DMS114 treated with DMSO at 0.1 percent for 48 hours (cell line): ENCODE data around the gene MRAS.

ENCODE experiments used
- DNase-seq: peaks from one replicate; lab custom pipeline; 2025; ENCODE audit not compliant: unreplicated experiment; lab: John Stamatoyannopoulos, UW

The MRAS gene

DNA sequence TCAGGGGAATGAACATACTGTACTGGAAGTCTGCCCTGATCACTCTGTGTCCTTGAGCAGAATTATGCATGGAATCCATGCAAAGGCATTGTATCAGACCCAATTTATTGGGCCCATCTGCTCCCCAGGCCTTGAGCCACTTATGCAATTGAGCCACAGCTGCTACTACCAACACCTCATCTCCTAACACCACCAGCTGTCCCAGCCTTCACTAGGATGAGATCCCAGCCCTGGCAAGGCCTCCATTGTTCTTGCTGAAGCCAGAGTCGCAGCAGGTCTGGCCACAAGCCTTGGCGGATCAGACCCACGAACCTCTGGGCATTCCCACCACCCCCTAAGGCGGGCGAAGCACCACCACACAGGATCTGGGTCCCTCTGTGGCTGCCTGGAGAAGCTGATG is 9.6 kb upstream of the MRAS start:
- no peak for DNase-seq

- DNase-seq, result no peak
Measured at GRCh38 chr3:138340511-138340910, 7.9 kb upstream of the MRAS start.

DNA sequence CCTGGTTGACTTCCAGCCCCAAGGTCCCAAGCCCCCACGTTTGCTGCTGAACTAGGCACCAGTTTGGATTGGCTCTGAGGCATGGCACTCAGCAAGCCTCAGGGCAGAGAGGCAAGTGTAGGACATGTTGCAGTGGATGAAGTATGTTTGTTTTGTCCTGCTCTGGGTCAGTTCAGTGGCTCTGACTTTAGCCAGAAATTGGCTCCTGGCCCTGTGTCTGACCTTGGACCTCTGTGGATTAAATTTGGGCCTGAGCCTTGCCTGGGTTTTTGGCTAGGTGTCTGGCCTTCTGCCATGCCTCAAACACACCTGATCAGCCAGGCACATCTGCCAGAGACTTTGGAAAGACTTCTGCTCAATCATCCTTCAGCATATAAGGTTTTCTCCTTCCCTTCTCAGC is 3.6 kb upstream of the MRAS start:
- no peak for DNase-seq

DNA sequence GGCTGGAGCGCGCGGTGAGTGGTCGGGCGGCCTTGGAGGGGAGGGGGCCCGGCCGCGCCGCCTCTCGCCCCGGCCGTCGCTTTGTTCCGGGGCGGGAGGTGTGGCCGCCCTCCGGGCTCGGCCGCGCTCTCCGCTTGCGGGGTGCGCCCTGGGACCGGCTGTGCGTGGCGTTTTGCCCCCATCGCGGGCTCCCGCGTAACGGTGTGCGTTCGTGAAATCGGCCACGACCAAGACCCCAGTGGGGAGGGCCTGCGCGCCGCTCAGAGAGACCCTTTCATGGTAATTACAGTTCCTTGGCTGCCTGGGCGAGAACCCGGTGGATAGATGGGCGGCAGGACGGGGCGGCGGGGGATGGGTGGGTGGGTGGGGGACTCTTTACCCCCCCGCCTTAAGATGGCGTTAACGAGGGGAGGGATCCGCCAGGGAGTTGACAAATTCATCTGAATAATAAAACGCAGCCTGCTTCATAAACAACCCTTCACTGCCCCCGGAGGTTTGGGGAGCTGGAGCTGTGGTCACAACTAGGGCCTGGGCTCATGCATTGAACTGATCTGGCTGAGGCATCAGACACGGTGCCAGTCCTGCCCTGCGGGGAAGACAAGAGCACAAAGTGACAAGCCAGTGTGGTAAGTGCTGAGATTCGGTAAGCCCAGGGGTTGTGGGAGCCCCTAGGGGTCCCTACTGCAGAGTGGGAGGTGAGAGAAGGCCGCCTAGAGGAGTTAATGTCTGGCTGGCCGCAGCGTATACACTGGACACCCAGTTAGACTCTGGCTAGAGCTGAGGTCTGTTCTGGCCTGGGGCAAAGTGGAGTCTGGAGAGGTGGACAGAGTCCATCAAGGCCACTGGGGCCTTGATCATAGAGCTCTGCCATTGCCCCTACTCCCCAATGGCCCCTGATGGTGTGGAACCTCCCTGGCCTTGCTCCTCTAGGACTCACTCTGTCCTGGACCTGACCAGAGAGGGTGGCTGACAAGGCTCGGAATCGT is 668 bp downstream of the MRAS start:
- DNase-seq, result peak; percentile 25

GRCh38 chr3:138349926-138350665 is 1.7 kb downstream of the MRAS start:
- no peak for DNase-seq

DNA sequence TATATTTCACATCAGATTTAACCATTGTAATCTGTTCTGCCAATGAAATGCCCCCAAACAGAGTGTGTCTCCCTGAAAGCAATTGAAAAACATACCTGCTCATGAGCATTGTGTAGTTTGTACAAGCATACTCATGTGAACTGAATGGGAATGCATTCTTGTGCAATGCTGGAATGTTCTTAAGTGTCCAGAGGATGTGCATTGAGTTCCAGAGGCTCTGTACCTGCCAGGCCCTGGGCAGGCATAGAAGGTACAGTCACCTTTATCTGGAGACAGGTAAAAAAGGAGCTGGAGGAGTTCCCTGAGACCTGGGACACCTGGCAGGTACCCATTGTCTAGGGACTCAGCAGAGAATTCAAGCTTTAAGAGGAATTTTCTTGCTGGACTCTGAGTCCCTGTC is 2.8 kb downstream of the MRAS start:
- DNase-seq, result no peak

- no peak for DNase-seq
Measured at GRCh38 chr3:138351916-138352550, 3.7 kb downstream of the MRAS start.

GRCh38 chr3:138354376-138354775 is 6.0 kb downstream of the MRAS start:
- DNase-seq, result no peak

DNA sequence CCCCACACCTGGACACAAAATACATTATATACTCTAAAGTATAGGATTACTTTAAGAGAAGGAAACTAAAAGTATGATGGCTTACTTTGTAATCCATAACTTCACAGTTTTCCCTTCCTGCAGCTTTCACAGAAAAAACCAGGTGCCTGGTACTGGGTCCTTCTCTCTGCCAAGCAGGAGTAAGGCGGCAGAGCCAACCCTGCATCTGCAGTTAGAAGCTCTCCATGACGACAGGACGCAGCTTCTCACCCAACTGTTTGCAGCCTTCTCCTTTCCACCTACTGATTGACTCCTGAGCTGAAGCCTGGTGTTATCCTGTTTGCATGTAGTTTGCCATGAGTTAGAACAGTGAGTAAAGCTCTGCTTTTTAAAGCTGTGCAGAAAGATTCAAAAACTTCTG is 6.7 kb downstream of the MRAS start:
- no peak for DNase-seq

DNA sequence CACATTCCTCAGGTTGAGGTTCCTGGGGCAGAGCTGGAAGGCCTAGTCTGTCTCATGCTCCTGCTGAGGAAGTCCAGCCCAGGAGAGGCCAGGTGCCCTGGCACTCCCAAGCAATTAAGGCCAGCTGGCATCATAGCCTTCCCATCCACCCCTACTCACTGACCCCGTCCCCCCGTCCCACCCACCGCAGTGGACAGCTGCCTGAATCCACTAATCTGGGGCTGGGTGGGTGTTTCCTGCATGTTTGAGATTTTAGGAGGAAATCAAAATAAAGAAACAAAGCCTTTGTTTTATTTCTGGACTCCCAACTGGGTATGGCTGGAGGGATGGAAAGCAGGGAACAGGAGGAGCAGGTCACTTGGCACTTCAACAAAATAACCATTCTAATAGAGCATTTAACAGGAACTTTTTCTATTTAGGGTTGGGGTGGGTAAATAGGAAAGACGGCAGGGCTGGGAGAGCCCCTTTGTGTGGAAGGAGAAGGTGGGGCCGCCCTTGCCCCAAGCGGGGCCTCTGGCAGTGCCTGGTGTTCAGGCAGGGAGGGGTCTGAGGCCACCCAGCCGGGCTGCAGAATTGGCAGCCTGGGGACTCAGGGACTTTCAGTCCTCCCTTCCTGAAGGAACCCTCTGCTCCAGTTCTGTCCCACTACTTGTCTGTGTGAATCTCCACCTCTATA is 8.5 kb downstream of the MRAS start:
- no peak for DNase-seq

- no peak for DNase-seq
Measured at GRCh38 chr3:138359148-138359918, 11.0 kb downstream of the MRAS start.

- no peak for DNase-seq
Measured at GRCh38 chr3:138359919-138360868, 11.8 kb downstream of the MRAS start.

DNA sequence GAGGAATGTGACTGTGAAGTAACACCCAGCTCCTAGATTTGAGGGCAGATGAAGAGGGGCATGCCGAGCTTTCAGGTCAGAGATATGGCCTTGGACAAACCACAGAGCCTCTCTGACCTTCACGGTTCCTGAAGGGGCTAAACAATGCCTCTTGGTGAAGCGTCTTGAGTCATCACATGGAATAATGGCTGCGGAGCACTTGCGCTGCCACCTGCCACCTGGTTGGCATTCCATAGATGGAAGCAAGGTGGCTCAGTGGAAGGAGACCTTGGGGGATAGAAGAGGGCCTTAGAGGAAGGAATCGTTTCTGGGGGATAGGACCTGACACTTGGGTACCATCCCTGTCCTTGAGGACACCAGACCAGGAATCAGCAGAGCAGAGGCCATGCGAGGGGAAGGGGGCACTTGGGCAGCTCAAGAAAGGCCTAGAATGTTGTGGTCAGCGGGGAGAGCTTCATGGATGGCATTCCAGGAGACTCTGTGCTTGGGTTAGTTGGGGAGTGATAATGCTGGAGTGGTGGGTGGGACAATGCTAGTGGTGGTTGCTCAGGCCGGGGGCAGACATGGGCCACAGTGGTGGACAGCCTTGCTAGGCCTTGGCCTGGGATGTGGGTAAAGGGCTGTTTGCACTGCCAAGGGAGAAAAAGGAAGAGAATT is 12.6 kb downstream of the MRAS start:
- DNase-seq, result no peak

DNA sequence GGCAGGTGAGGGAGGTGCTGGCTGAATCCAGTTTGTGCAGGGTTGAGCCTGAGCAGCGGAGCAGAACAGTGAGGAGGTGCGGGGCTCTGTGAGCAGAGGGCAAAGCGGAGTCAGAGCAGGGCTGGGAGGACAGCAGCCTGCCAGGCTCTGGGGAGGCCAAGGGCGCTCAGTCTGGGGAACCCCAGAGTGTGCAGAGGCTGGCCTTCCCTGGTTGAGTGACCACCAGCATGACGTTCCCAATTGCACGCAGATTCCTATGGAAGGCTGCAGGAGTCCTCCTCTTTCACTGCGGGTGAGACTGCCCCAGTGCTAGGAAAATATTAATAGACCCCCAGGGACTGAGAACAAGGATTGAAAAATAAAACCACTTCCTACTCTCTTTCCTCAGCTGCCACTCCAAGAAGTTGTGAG is 13.2 kb downstream of the MRAS start:
- DNase-seq, result no peak

- DNase-seq, result no peak
Measured at GRCh38 chr3:138362538-138362937, 14.2 kb downstream of the MRAS start.

GRCh38 chr3:138363322-138363721 is 14.9 kb downstream of the MRAS start:
- DNase-seq, result no peak

DNA sequence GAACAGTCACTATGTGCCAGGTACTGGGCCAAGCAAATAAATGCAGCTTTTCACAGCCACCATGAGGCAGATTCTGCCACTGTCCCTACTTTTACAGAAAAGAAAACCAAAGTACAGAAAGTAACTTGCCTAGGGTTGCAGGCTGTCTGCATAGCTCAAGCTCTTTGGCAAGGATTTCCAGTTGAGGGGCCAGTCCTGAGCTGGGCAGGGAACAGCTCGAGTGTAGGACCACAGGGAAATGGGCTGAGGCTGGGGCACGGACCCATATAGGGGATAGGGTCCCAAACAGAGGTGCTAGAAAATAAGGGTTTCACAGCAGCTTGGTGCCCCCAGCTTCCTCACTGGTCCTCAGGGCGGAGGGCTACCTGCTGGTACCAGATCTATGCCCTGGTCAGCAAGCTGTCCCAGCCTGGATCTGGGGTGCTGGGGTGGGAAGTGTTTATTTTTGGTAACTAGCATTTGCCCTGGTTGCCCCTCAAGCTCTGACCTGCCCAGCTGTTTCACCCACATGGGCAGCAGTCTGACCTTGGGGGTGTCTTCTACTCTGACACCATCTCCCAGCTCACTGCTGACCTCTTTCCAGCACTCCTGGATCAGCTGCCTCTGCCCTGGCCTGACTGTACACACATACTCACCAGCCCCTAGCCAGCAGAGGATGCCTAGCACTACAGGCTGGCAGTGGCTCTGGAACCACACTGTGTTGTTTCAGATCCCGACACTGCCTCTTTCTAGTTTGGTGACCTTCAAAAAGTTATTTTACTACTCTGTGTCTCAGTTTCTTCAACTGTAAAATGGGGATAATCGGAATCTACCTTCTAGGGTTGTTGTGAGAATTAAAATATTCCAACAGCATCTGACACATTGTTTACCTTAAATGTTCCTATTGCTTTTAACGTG is 16.2 kb downstream of the MRAS start:
- no peak for DNase-seq

DNA sequence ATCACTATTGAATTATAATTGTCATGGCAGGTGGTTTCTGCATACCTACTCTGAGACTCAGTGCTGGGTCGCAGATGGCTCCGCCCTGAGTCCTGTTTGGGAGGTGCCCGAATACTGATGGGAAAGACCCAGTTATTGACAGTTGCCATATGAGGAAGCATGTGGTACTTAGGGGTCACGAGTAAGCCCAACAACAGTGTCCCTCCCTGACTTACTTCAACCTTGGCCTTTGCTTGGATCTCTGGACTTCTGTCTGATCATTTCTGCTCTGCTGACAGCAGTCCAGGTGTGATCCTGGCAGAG is 16.8 kb downstream of the MRAS start:
- no peak for DNase-seq
